OCI-LY1 (cell line): Measurements from ENCODE around the gene XPO6.

Source experiments
- H2AFZ ChIP-seq: fragments of 200-600 bp; sonication (generic), shearing (Covaris generic); 2 replicates; pipeline ENCODE4 v1.6.0; 2014; ENCODE audit warnings: antibody characterized with exemption, mild to moderate bottlenecking, low read length
- H3F3A ChIP-seq: fragments of 200-600 bp; sonication (generic), shearing (Covaris generic); 2 replicates; pipeline ENCODE4 v1.6.0; 2014; ENCODE audit warnings: mild to moderate bottlenecking, antibody characterized with exemption, low read length, moderate library complexity; ENCODE audit not compliant: insufficient read depth
- H3K27ac ChIP-seq: fragments of 200-600 bp; sonication (generic); 2 replicates; pipeline ENCODE4 v1.5.1; 2014; ENCODE audit warnings: low read length, mixed run types, mild to moderate bottlenecking, low read depth; ENCODE audit not compliant: poor library complexity, severe bottlenecking
- H3K27me3 ChIP-seq: fragments of 200-600 bp; sonication (generic); 2 replicates; pipeline ENCODE4 v1.6.0; 2014; ENCODE audit warnings: antibody characterized with exemption, mild to moderate bottlenecking, low read length, moderate library complexity; ENCODE audit not compliant: insufficient read depth
- H3K36me3 ChIP-seq: fragments of 200-600 bp; sonication (generic); 2 replicates; pipeline ENCODE4 v1.6.1; 2014; ENCODE audit warnings: mild to moderate bottlenecking, antibody characterized with exemption, low read length, moderate library complexity, mixed read lengths; ENCODE audit not compliant: insufficient read depth
- H3K4me1 ChIP-seq: fragments of 200-600 bp; sonication (generic); 2 replicates; pipeline ENCODE4 v1.5.1; 2014; ENCODE audit warnings: mild to moderate bottlenecking, low read length, moderate library complexity; ENCODE audit not compliant: insufficient read depth, severe bottlenecking
- H3K4me2 ChIP-seq: fragments of 200-600 bp; sonication (generic), shearing (Covaris generic); 2 replicates; pipeline ENCODE4 v1.6.1; 2014; ENCODE audit warnings: low read length
- H3K4me3 ChIP-seq: fragments of 200-600 bp; sonication (generic); 2 replicates; pipeline ENCODE4 v1.5.1; 2014; ENCODE audit warnings: low read length, low read depth, mild to moderate bottlenecking, mixed read lengths; ENCODE audit not compliant: poor library complexity, severe bottlenecking
- H3K79me2 ChIP-seq: fragments of 200-600 bp; shearing (Covaris generic); 2 replicates; pipeline ENCODE4 v1.6.1; 2016; ENCODE audit warnings: mixed run types, low read length, mixed read lengths; ENCODE audit not compliant: insufficient read depth
- H3K9ac ChIP-seq: fragments of 200-600 bp; sonication (generic), shearing (Covaris generic); 2 replicates; pipeline ENCODE4 v1.6.1; 2014; ENCODE audit warnings: mild to moderate bottlenecking, low read length, mixed read lengths
- H3K9me2 ChIP-seq: fragments of 200-600 bp; sonication (generic), shearing (Covaris generic); 2 replicates; pipeline ENCODE4 v1.6.1; 2014; ENCODE audit warnings: low read depth, mild to moderate bottlenecking, low read length, mixed read lengths
- H3K9me3 ChIP-seq: fragments of 200-600 bp; shearing (Covaris generic); 2 replicates; pipeline ENCODE4 v1.6.1; 2014; ENCODE audit warnings: low read length, mixed read lengths
- H4K20me1 ChIP-seq: fragments of 200-600 bp; sonication (generic), shearing (Covaris generic); 2 replicates; pipeline ENCODE4 v1.6.0; 2016; ENCODE audit warnings: mild to moderate bottlenecking, low read length; ENCODE audit not compliant: insufficient read depth
- CTCF ChIP-seq: fragments of 200-600 bp; sonication (generic), shearing (Covaris generic); IDR thresholded peaks from 2 replicates; pipeline ENCODE4 v1.5.1; 2017; ENCODE audit warnings: mild to moderate bottlenecking, antibody characterized with exemption, low read length, moderate library complexity, mixed read lengths
- EZH2 ChIP-seq: fragments of 200-600 bp; sonication (generic), shearing (Covaris generic); IDR thresholded peaks from 2 replicates; pipeline ENCODE4 v1.8.0; 2017; ENCODE audit warnings: borderline replicate concordance, mixed run types, mild to moderate bottlenecking, antibody characterized with exemption, low read length, moderate library complexity, mixed read lengths

The XPO6 gene

GRCh38 chr16:28259091-28259780 is 47.5 kb upstream of the XPO6 start:
- TF ChIP-seq CTCF, result no peak
- no peak for TF ChIP-seq EZH2

DNA sequence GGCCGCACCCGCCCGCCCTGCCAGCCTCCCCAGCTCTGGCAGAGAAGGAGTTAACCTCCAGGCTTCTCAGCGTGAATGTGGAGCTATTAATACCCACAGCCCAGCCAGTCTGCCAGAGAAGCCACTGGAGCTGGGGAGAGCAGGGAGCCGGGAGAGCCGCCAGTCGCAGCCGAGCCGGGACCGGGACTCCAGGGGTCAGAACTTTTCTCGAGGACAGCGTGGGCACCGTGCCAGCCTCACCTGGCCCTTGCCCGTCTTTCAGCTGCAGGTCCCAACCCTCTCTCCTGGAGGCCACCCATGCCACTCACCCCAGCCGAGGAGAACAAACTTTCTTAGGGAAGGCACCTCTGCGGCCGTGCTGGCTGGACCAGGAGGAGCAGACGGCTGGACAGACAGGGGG is 46.8 kb upstream of the XPO6 start:
- Histone ChIP-seq H3K4me1 (no peaks in the 10 kb centered on the region), H3K9me3 (no peaks in the 10 kb centered on the region), H3K79me2 (no peaks in the 10 kb centered on the region), H3K27ac (no peak overlapping the region), H3F3A (no peaks in the 10 kb centered on the region), H2AFZ (no peak overlapping the region), H3K9me2 (no peaks in the 10 kb centered on the region), H3K4me3 (no peak overlapping the region), H3K36me3 (no peaks in the 10 kb centered on the region), H4K20me1 (no peaks in the 10 kb centered on the region), H3K4me2 (no peak overlapping the region), H3K9ac (no peak overlapping the region), H3K27me3 (no peaks in the 10 kb centered on the region; the same call in 1 of the 2 replicates)
- TF ChIP-seq EZH2 (no peak), CTCF (no peak)

More at GRCh38 chr16:28259091-28259780, 47.5 kb upstream of the XPO6 start:
- H3K9ac ChIP-seq, result no peak overlapping the region
- H3K27ac ChIP-seq, result no peak overlapping the region
- H3K27me3 ChIP-seq, result no peaks in the 10 kb centered on the region; the same call in 1 of the 2 replicates
- H3K4me1 ChIP-seq, result no peaks in the 10 kb centered on the region
- H3K9me3 ChIP-seq, result no peaks in the 10 kb centered on the region
- H3K4me2 ChIP-seq, result no peak overlapping the region
- H3K36me3 ChIP-seq, result no peaks in the 10 kb centered on the region
- no peaks in the 10 kb centered on the region for H3F3A ChIP-seq
- H3K9me2 ChIP-seq, result no peaks in the 10 kb centered on the region
- H3K79me2 ChIP-seq, result no peaks in the 10 kb centered on the region
- H3K4me3 ChIP-seq, result no peak overlapping the region
- no peak overlapping the region for H2AFZ ChIP-seq
- H4K20me1 ChIP-seq, result no peaks in the 10 kb centered on the region

GRCh38 chr16:28257256-28257655 is 45.5 kb upstream of the XPO6 start:
- H2AFZ ChIP-seq, result no peak overlapping the region
- no peaks in the 10 kb centered on the region for H3F3A ChIP-seq
- H3K4me2 ChIP-seq, result no peak overlapping the region
- TF ChIP-seq CTCF (no peak), EZH2 (no peak)
- H3K9me3 ChIP-seq, result no peaks in the 10 kb centered on the region
- peaks cover 3% of the 10 kb centered on the region; the same call in 1 of the 2 replicates for H3K27me3 ChIP-seq
- no peaks in the 10 kb centered on the region for H3K4me1 ChIP-seq
- no peak overlapping the region for H3K9ac ChIP-seq
- H3K79me2 ChIP-seq, result no peaks in the 10 kb centered on the region
- no peak overlapping the region for H3K27ac ChIP-seq
- no peaks in the 10 kb centered on the region for H3K9me2 ChIP-seq
- no peaks in the 10 kb centered on the region for H3K36me3 ChIP-seq
- no peaks in the 10 kb centered on the region for H4K20me1 ChIP-seq
- no peak overlapping the region for H3K4me3 ChIP-seq
